GM12878 (cell line): Measurements from ENCODE around the gene SLF2. TPM values are rescaled to one million over a fixed set of nuclear protein-coding genes. Genes with fewer than 3 reads are reported as not detected.

Experiments
- ATAC-seq: fragments of 200-7000 bp; cut with Tn5 transposase; 3 replicates; pipeline ENCODE4 v1.9.1; 2020; ENCODE audit warnings: mild to moderate bottlenecking, moderate library complexity
- Bru-seq: library from RNA; stranded (reverse); fragments of 400-500 nt; gene quantifications from one replicate; lab custom pipeline; 2021; lab: Mats Ljungman, UMichigan
- BruChase-seq, 2 experiments: library from RNA; stranded (reverse); fragments of 400-500 nt; gene quantifications; one replicate each; lab custom pipeline; 2021; lab: Mats Ljungman, UMichigan
- BruUV-seq: library from RNA; stranded (reverse); fragments of 400-500 nt; replicated peaks from 2 replicates; lab custom pipeline; 2021; lab: Mats Ljungman, UMichigan
- CTCF ChIA-PET: fragments of 300-600 bp; sonication (Branson Sonifier 250); formaldehyde crosslinking; extraction: SDS; loops from one replicate; lab custom pipeline; 2021; ENCODE audit warnings: inconsistent platforms; lab: Yijun Ruan, JAX
- POLR2A ChIA-PET: fragments of 350-600 bp; formaldehyde crosslinking; extraction: SDS; loops from one replicate; lab custom pipeline; 2021; ENCODE audit warnings: inconsistent platforms; lab: Charles Lee
- RAD21 ChIA-PET: fragments of 300-600 bp; sonication (Branson Sonifier 250); formaldehyde crosslinking; loops from one replicate; lab custom pipeline; 2023; ENCODE audit warnings: antibody characterized with exemption; ENCODE audit not compliant: unreplicated experiment; lab: Charles Lee
- SMC1A ChIA-PET: fragments of 300-600 bp; sonication (Branson Sonifier 250); formaldehyde crosslinking; loops from one replicate; lab custom pipeline; 2023; ENCODE audit not compliant: unreplicated experiment, uncharacterized antibody; lab: Charles Lee
- DNase-seq: peaks from one replicate; pipeline ENCODE4 v3.0.0-alpha.2; 2011; ENCODE audit warnings: low read depth, low spot score
- FAIRE-seq: peaks from 3 replicates; lab custom pipeline; 2011; peaks lifted over from hg19 to GRCh38; lab: Jason Lieb, UNC
- H2AFZ ChIP-seq: 2 replicates; pipeline ENCODE4 v1.6.0; 2011; ENCODE audit warnings: low read depth, low read length, control low read depth; ENCODE audit not compliant: control insufficient read depth
- H3K27ac ChIP-seq: 2 replicates; pipeline ENCODE4 v1.5.1; 2011; ENCODE audit warnings: control low read depth; ENCODE audit not compliant: control insufficient read depth, insufficient read depth
- H3K27me3 ChIP-seq, 2 experiments: replicated peaks in 1 of 2; 2 replicates each; pipeline versions ENCODE4 v1.6.0 to v1.6.1; 2011; ENCODE audit warnings: low read length in 1 of 2; ENCODE audit not compliant: control insufficient read depth in 2 of 2, insufficient read depth in 2 of 2
- H3K36me3 ChIP-seq, 2 experiments: 2 replicates each; pipeline ENCODE4 v1.5.1; 2011; ENCODE audit warnings: low read length in 1 of 2; ENCODE audit not compliant: control insufficient read depth in 2 of 2, insufficient read depth in 2 of 2
- H3K4me1 ChIP-seq: 2 replicates; pipeline ENCODE4 v1.6.1; 2011; ENCODE audit warnings: mild to moderate bottlenecking, low read length, moderate library complexity, mixed read lengths; ENCODE audit not compliant: control insufficient read depth, insufficient read depth
- H3K4me2 ChIP-seq: 2 replicates; pipeline ENCODE4 v1.6.0; 2011; ENCODE audit warnings: control low read depth; ENCODE audit not compliant: control insufficient read depth, insufficient read depth
- H3K4me3 ChIP-seq: fragments of 200-600 bp; sonication (generic); 2 replicates; pipeline ENCODE4 v1.5.1; 2016
- H3K79me2 ChIP-seq: 2 replicates; pipeline ENCODE4 v1.6.0; 2011; ENCODE audit warnings: low read length; ENCODE audit not compliant: control insufficient read depth, insufficient read depth
- H3K9ac ChIP-seq: 2 replicates; pipeline ENCODE4 v1.8.0; 2011; ENCODE audit warnings: low read length, control low read depth, mixed read lengths; ENCODE audit not compliant: control insufficient read depth, insufficient read depth
- H3K9me3 ChIP-seq: replicated peaks from 3 replicates; pipeline ENCODE4 v1.5.1; 2011; ENCODE audit warnings: mild to moderate bottlenecking, low read length; ENCODE audit not compliant: control insufficient read depth, insufficient read depth
- H4K20me1 ChIP-seq: 2 replicates; pipeline ENCODE4 v1.6.0; 2011; ENCODE audit not compliant: control insufficient read depth, insufficient read depth
- BHLHE40 ChIP-seq, 2 experiments: fragments of 450-650 bp in 1 of 2; IDR thresholded peaks; 2 replicates each; pipeline ENCODE4 v1.6.1; 2011 to 2017; ENCODE audit warnings: low read depth in 2 of 2, borderline replicate concordance in 1 of 2, improper control_type of control experiment in 1 of 2, low read length in 1 of 2, mild to moderate bottlenecking in 1 of 2
- CUX1 ChIP-seq: IDR thresholded peaks from 2 replicates; pipeline ENCODE4 v1.6.1; 2012; ENCODE audit warnings: improper control_type of control experiment, low read depth, low read length; ENCODE audit not compliant: insufficient replicate concordance
- KAT2A ChIP-seq: conservative IDR thresholded peaks from 2 replicates; pipeline ENCODE4 v1.6.1; 2011; ENCODE audit warnings: low read depth, low read length; ENCODE audit not compliant: control insufficient read depth
- RAD51 ChIP-seq: fragments of 450-650 bp; IDR thresholded peaks from 2 replicates; pipeline ENCODE4 v1.6.1; 2016; ENCODE audit warnings: moderate library complexity, mild to moderate bottlenecking, inconsistent platforms
- RBBP5 ChIP-seq: fragments of 200-600 bp; sonication (generic); conservative IDR thresholded peaks from 2 replicates; pipeline ENCODE4 v1.6.1; 2016
- SREBF1 ChIP-seq: IDR thresholded peaks from 2 replicates; pipeline ENCODE4 v1.6.1; 2012; ENCODE audit warnings: mild to moderate bottlenecking, low read length
- WGBS: methylation state at CpG from one replicate; pipeline ENCODE4 v1.1.6; 2016; ENCODE audit warnings: low lambda C conversion rate; ENCODE audit not compliant: insufficient replicate concordance, insufficient coverage; ENCODE audit errors: missing lambda C conversion rate; 5-methylcytosine and 5-hydroxymethylcytosine counted together
- in situ Hi-C: fragments of 300-500 bp; cut with MboI; formaldehyde crosslinking; loops from 9 replicates; pipeline ENCODE4 v1.14.3; 2018; ENCODE audit warnings: mixed read lengths
- intact Hi-C: fragments of 100-400 bp; cut with micrococcal nuclease; formaldehyde crosslinking; loops from one replicate; pipeline ENCODE4 v1.14.2; 2022; ENCODE audit not compliant: unreplicated experiment
- long read RNA-seq, 2 experiments: library from polyadenylated mRNA; unstranded; transcript quantifications; one replicate each; pipeline ENCODE4 v2.0.0, GENCODE V29; 2019 to 2020
- polyA minus RNA-seq, 3 experiments: library from RNA; depleted of rRNA, polyadenylated mRNA; stranded (reverse); fragments of >200 nt; gene quantifications; 2 replicates each; pipeline ENCODE4 v1.2.3, GENCODE V29; 2011
- polyA plus RNA-seq, 11 experiments: library from polyadenylated mRNA; depleted of rRNA in 4 of 11; unstranded in 6 of 11; stranded (reverse) in 5 of 11; fragments of >200 nt; fragmentation: Nextera tagmentation in 4 of 11; fragmentation: Illumina TruSeq in 1 of 11; extraction: Ambion mirVana in 4 of 11; extraction: Trizol in 1 of 11; gene quantifications; 1 replicate in 1 of 11; 2 replicates in 10 of 11; pipeline versions ENCODE4 v1.2.1 to v1.2.3, GENCODE V29; 2011 to 2016; ENCODE audit warnings: inconsistent platforms in 2 of 11, missing spikeins in 2 of 11, low read depth in 1 of 11
- total RNA-seq, 4 experiments: library from RNA; depleted of rRNA in 3 of 4; stranded (reverse); fragments of >200 nt in 3 of 4; fragmentation: Illumina TruSeq in 1 of 4; extraction: Trizol in 1 of 4; gene quantifications; 2 replicates each; pipeline versions ENCODE4 v1.2.1 to v1.2.3, GENCODE V29; 2013 to 2021

The SLF2 gene, protein sequence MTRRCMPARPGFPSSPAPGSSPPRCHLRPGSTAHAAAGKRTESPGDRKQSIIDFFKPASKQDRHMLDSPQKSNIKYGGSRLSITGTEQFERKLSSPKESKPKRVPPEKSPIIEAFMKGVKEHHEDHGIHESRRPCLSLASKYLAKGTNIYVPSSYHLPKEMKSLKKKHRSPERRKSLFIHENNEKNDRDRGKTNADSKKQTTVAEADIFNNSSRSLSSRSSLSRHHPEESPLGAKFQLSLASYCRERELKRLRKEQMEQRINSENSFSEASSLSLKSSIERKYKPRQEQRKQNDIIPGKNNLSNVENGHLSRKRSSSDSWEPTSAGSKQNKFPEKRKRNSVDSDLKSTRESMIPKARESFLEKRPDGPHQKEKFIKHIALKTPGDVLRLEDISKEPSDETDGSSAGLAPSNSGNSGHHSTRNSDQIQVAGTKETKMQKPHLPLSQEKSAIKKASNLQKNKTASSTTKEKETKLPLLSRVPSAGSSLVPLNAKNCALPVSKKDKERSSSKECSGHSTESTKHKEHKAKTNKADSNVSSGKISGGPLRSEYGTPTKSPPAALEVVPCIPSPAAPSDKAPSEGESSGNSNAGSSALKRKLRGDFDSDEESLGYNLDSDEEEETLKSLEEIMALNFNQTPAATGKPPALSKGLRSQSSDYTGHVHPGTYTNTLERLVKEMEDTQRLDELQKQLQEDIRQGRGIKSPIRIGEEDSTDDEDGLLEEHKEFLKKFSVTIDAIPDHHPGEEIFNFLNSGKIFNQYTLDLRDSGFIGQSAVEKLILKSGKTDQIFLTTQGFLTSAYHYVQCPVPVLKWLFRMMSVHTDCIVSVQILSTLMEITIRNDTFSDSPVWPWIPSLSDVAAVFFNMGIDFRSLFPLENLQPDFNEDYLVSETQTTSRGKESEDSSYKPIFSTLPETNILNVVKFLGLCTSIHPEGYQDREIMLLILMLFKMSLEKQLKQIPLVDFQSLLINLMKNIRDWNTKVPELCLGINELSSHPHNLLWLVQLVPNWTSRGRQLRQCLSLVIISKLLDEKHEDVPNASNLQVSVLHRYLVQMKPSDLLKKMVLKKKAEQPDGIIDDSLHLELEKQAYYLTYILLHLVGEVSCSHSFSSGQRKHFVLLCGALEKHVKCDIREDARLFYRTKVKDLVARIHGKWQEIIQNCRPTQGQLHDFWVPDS
- 160 and 169 TPM in 2 replicates for total RNA-seq (2013; cell fraction: nucleolus; rRNA removed)
- total RNA-seq (2014; rRNA removed), result 17.8 and 20.1 TPM in 2 replicates
- total RNA-seq (2014; rRNA removed; fragmentation: Illumina TruSeq; extraction: Trizol), result 25.2 and 26.3 TPM in 2 replicates
- total RNA-seq (2021), result 14.9 and 19.6 TPM in 2 replicates
- polyA plus RNA-seq (2011; ENCODE audit: low read depth), result 5.7 TPM
- 18.1 and 26.7 TPM in 2 replicates for polyA plus RNA-seq (2011; rRNA removed)
- polyA plus RNA-seq (2011; cell fraction: cytosol; rRNA removed), result 9.4 and 9.6 TPM in 2 replicates
- polyA plus RNA-seq (2011; cell fraction: nucleus; rRNA removed), result 21.0 and 24.1 TPM in 2 replicates
- polyA plus RNA-seq (2012), result 10.3 and 12.5 TPM in 2 replicates
- polyA plus RNA-seq (2014; fragmentation: Illumina TruSeq; extraction: Trizol), result 17.0 and 22.9 TPM in 2 replicates
- polyA plus RNA-seq (2014; fragmentation: Nextera tagmentation; extraction: Ambion mirVana), result 1 to 10 TPM; 3.0 to 3.1 TPM
- polyA plus RNA-seq (2014; rRNA removed), result 12.8 and 13.1 TPM in 2 replicates
- 10 to 100 TPM; 21.3 to 22.0 TPM for polyA plus RNA-seq (2016; fragmentation: Nextera tagmentation; extraction: Ambion mirVana)
- 20.8 and 21.3 TPM in 2 replicates for polyA minus RNA-seq (2011; rRNA and poly(A)+ RNA removed)
- polyA minus RNA-seq (2011; cell fraction: cytosol; rRNA and poly(A)+ RNA removed), result 11.4 and 15.2 TPM in 2 replicates
- polyA minus RNA-seq (2011; cell fraction: nucleus; rRNA and poly(A)+ RNA removed), result 58.8 and 97.6 TPM in 2 replicates
- Bru-seq, nascent RNA, result percentile 78 among the genes with signal in this experiment
- percentile 79 among the genes with signal in this experiment for BruChase-seq, experiment 1, labeled RNA remaining after a 6-hour chase
- BruChase-seq, experiment 2, labeled RNA remaining after a 2-hour chase, result percentile 80 among the genes with signal in this experiment
- long read RNA-seq, experiment 1, full-length matches to known transcripts, result 4 of 12 reads
- long read RNA-seq, experiment 1, partial matches to known transcripts, result 6 of 12 reads
- long read RNA-seq, experiment 1, other reads (novel, unspliced or antisense), result 2 of 12 reads
- long read RNA-seq, experiment 2, full-length matches to known transcripts, result 4 of 59 reads
- long read RNA-seq, experiment 2, partial matches to known transcripts, result 47 of 59 reads
- long read RNA-seq, experiment 2, other reads (novel, unspliced or antisense), result 8 of 59 reads

GRCh38 chr10:100912605-100913469 is at the start of gene SLF2:
SLF2 (plus strand) TSS chr10:100912963; CDS start chr10:100913111, 148 bp downstream.
- Histone ChIP-seq H3K4me1 (no peaks in the 10 kb centered on the region), H3K9me3 (no peaks in the 10 kb centered on the region), H4K20me1 (no peaks in the 10 kb centered on the region), H3K36me3 (peaks cover 3% of the 10 kb centered on the region in 2 experiments; a peak in 2 of 4 replicates), H3K27ac (peak within 1 kb of the TSS; percentile 84), H3K4me2 (peak within 1 kb of the TSS; percentile 99), H2AFZ (peak within 1 kb of the TSS; percentile 97), H3K27me3 (no peaks in the 10 kb centered on the region), H3K4me3 (peak within 1 kb of the TSS; percentile 92), H3K79me2 (peaks cover 28% of the 10 kb centered on the region), H3K9ac (peak within 1 kb of the TSS; percentile 86)
- ChIA-PET POLR2A (interaction anchor here (1.0 to 1.6 kb wide), 6 partner anchors 10 to 377 kb away, joined by 3 to 9 read pairs (median 4); partner anchors contain the start of gene HIF1AN), CTCF (interaction anchor here (1.1 to 2.9 kb wide), 4 partner anchors 18 to 1801 kb away, joined by 3 to 19 read pairs (median 6); partner anchors contain the start of gene LZTS2), RAD21 (interaction anchor here (0.9 to 2.0 kb wide), 6 partner anchors 24 to 936 kb away, joined by 3 to 6 read pairs (median 4); no protein-coding TSS in a partner anchor), SMC1A (interaction anchor here (0.8 to 3.7 kb wide), 8 partner anchors 10 to 574 kb away, joined by 3 to 19 read pairs (median 3); no protein-coding TSS in a partner anchor)
- peak; percentile 97 for ATAC-seq
- in situ Hi-C loops (no loop called here), intact Hi-C loops (loop anchor here (5.0 kb wide), 1 partner anchor 84 kb away; the partner anchor contains the start of gene LZTS2)
- under 1% methylated on average over 65 of the region's 71 CpGs for WGBS
- peak; percentile 91 for FAIRE-seq
- peak; percentile 96 for DNase-seq
- TSS peak; percentile 66 for BruUV-seq
- peak; percentile 59 for TF ChIP-seq RAD51
- no peak for TF ChIP-seq SREBF1
- no peak for TF ChIP-seq KAT2A
- no peak for TF ChIP-seq RBBP5
- peak; percentile 88 to 95 for TF ChIP-seq BHLHE40 (IDR thresholded peaks at IDR 0.05; ENCODE audit: borderline replicate concordance in 1 of 2, low read depth in 2 of 2, low read length in 1 of 2)
- peak; percentile 72 for TF ChIP-seq CUX1
